Dendritic cell treated with granulocyte-macrophage colony-stimulating factor and Interleukin-4, amounts not matched to agents 40 ng/mL and 50 ng/mL, for 4 days (primary cell): ENCODE measurements around the gene GUCD1.

Source experiments
- H3K27ac Mint-ChIP-seq: one replicate; pipeline ENCODE4 v1.8.0; 2022; ENCODE audit warnings: mild to moderate bottlenecking, mixed read lengths
- H3K27me3 Mint-ChIP-seq: one replicate; pipeline ENCODE4 v1.8.0; 2022; ENCODE audit warnings: mild to moderate bottlenecking, mixed read lengths
- H3K36me3 Mint-ChIP-seq: one replicate; pipeline ENCODE4 v1.8.0; 2022; ENCODE audit warnings: low read depth, mixed read lengths
- H3K4me1 Mint-ChIP-seq: one replicate; pipeline ENCODE4 v1.8.0; 2022; ENCODE audit warnings: low read depth, mixed read lengths
- H3K4me3 Mint-ChIP-seq: one replicate; pipeline ENCODE4 v1.8.0; 2022; ENCODE audit warnings: mild to moderate bottlenecking, moderate library complexity, mixed read lengths
- H3K9me3 Mint-ChIP-seq: one replicate; pipeline ENCODE4 v1.8.0; 2022; ENCODE audit warnings: mixed read lengths
- intact Hi-C: fragments of 100-400 bp; cut with micrococcal nuclease; formaldehyde crosslinking; loops from one replicate; pipeline ENCODE4 v1.15.0; 2022

The GUCD1 gene

GRCh38 chr22:24503137-24503842 is 51.6 kb downstream of the GUCD1 start:
- Mint-ChIP-seq H3K4me1 (peaks cover 56% of the 10 kb centered on the region), H3K27me3 (peaks cover 11% of the 10 kb centered on the region), H3K27ac (peak overlapping the region; percentile 15), H3K4me3 (no peak overlapping the region), H3K36me3 (no peaks in the 10 kb centered on the region), H3K9me3 (no peaks in the 10 kb centered on the region)
- intact Hi-C loops, result loop anchor here (2.0 kb wide), 1 partner anchor 80 kb away; no protein-coding TSS in a partner anchor

- no peaks in the 10 kb centered on the region for H3K36me3 Mint-ChIP-seq
- H3K27ac Mint-ChIP-seq, result no peak overlapping the region
- peaks cover 63% of the 10 kb centered on the region for H3K4me1 Mint-ChIP-seq
- peaks cover 11% of the 10 kb centered on the region for H3K27me3 Mint-ChIP-seq
- H3K4me3 Mint-ChIP-seq, result no peak overlapping the region
- no peaks in the 10 kb centered on the region for H3K9me3 Mint-ChIP-seq
- intact Hi-C loops, result loop anchor here (2.0 kb wide), 1 partner anchor 80 kb away; no protein-coding TSS in a partner anchor
These were observed 52.4 kb downstream of the GUCD1 start for GRCh38 chr22:24502541-24502940.

- no peak overlapping the region for H3K4me3 Mint-ChIP-seq
- no peak overlapping the region for H3K27ac Mint-ChIP-seq
- no peaks in the 10 kb centered on the region for H3K9me3 Mint-ChIP-seq
- H3K4me1 Mint-ChIP-seq, result peaks cover 63% of the 10 kb centered on the region
- intact Hi-C loops, result loop anchor here (2.0 kb wide), 1 partner anchor 79 kb away; no protein-coding TSS in a partner anchor
- H3K27me3 Mint-ChIP-seq, result peaks cover 11% of the 10 kb centered on the region
- H3K36me3 Mint-ChIP-seq, result no peaks in the 10 kb centered on the region
These were observed 52.9 kb downstream of the GUCD1 start for GRCh38 chr22:24502034-24502433.

- Mint-ChIP-seq H3K27me3 (peaks cover 14% of the 10 kb centered on the region), H3K36me3 (no peaks in the 10 kb centered on the region), H3K4me1 (peaks cover 63% of the 10 kb centered on the region), H3K9me3 (no peaks in the 10 kb centered on the region), H3K4me3 (no peak overlapping the region), H3K27ac (no peak overlapping the region)
- intact Hi-C loops, result loop anchor here (2.0 kb wide), 1 partner anchor 79 kb away; no protein-coding TSS in a partner anchor
These were observed 53.5 kb downstream of the GUCD1 start for GRCh38 chr22:24501301-24502005.

GRCh38 chr22:24500277-24500820 is 54.6 kb downstream of the GUCD1 start:
- peaks cover 22% of the 10 kb centered on the region for H3K27me3 Mint-ChIP-seq
- H3K27ac Mint-ChIP-seq, result no peak overlapping the region
- H3K36me3 Mint-ChIP-seq, result no peaks in the 10 kb centered on the region
- no peak overlapping the region for H3K4me3 Mint-ChIP-seq
- intact Hi-C loops, result no loop called here
- H3K4me1 Mint-ChIP-seq, result peaks cover 59% of the 10 kb centered on the region
- H3K9me3 Mint-ChIP-seq, result no peaks in the 10 kb centered on the region

GRCh38 chr22:24499706-24500276 is 55.1 kb downstream of the GUCD1 start:
- peaks cover 28% of the 10 kb centered on the region for H3K27me3 Mint-ChIP-seq
- no peak overlapping the region for H3K4me3 Mint-ChIP-seq
- H3K36me3 Mint-ChIP-seq, result no peaks in the 10 kb centered on the region
- peaks cover 57% of the 10 kb centered on the region for H3K4me1 Mint-ChIP-seq
- intact Hi-C loops, result no loop called here
- H3K27ac Mint-ChIP-seq, result no peak overlapping the region
- H3K9me3 Mint-ChIP-seq, result no peaks in the 10 kb centered on the region

GRCh38 chr22:24498824-24499223 is 56.1 kb downstream of the GUCD1 start:
- no peaks in the 10 kb centered on the region for H3K36me3 Mint-ChIP-seq
- intact Hi-C loops, result no loop called here
- H3K4me3 Mint-ChIP-seq, result no peak overlapping the region
- no peaks in the 10 kb centered on the region for H3K9me3 Mint-ChIP-seq
- H3K4me1 Mint-ChIP-seq, result peaks cover 49% of the 10 kb centered on the region
- H3K27me3 Mint-ChIP-seq, result peaks cover 36% of the 10 kb centered on the region
- no peak overlapping the region for H3K27ac Mint-ChIP-seq

GRCh38 chr22:24497841-24498258 is 57.1 kb downstream of the GUCD1 start:
- peaks cover 39% of the 10 kb centered on the region for H3K4me1 Mint-ChIP-seq
- H3K36me3 Mint-ChIP-seq, result no peaks in the 10 kb centered on the region
- H3K27me3 Mint-ChIP-seq, result peaks cover 41% of the 10 kb centered on the region
- H3K27ac Mint-ChIP-seq, result no peak overlapping the region
- H3K4me3 Mint-ChIP-seq, result no peak overlapping the region
- intact Hi-C loops, result no loop called here
- H3K9me3 Mint-ChIP-seq, result no peaks in the 10 kb centered on the region

- intact Hi-C loops, result no loop called here
These were observed 58.3 kb downstream of the GUCD1 start for GRCh38 chr22:24496661-24497060.

GRCh38 chr22:24496234-24496633 is 58.7 kb downstream of the GUCD1 start:
- peaks cover 36% of the 10 kb centered on the region for H3K4me1 Mint-ChIP-seq
- intact Hi-C loops, result no loop called here
- no peak overlapping the region for H3K27ac Mint-ChIP-seq
- no peaks in the 10 kb centered on the region for H3K36me3 Mint-ChIP-seq
- no peak overlapping the region for H3K4me3 Mint-ChIP-seq
- no peaks in the 10 kb centered on the region for H3K9me3 Mint-ChIP-seq
- peaks cover 49% of the 10 kb centered on the region for H3K27me3 Mint-ChIP-seq

More at GRCh38 chr22:24496661-24497060, 58.3 kb downstream of the GUCD1 start:
- Mint-ChIP-seq H3K36me3 (no peaks in the 10 kb centered on the region), H3K27me3 (peaks cover 48% of the 10 kb centered on the region), H3K4me1 (peaks cover 36% of the 10 kb centered on the region), H3K4me3 (no peak overlapping the region), H3K9me3 (no peaks in the 10 kb centered on the region), H3K27ac (no peak overlapping the region)

- Mint-ChIP-seq H3K4me1 (peaks cover 36% of the 10 kb centered on the region), H3K36me3 (no peaks in the 10 kb centered on the region), H3K27me3 (peaks cover 50% of the 10 kb centered on the region), H3K27ac (no peak overlapping the region), H3K4me3 (no peak overlapping the region), H3K9me3 (no peaks in the 10 kb centered on the region)
- intact Hi-C loops, result no loop called here
These were observed 59.6 kb downstream of the GUCD1 start for GRCh38 chr22:24495365-24495675.

GRCh38 chr22:24494528-24495364 is 60.2 kb downstream of the GUCD1 start, which contains the start of gene UPB1:
Gene UPB1, plus strand, starts transcription at chr22:24495332. Its CDS starts 72 bp downstream, at chr22:24495404.
- intact Hi-C loops, result no loop called here
- no peaks in the 10 kb centered on the region for H3K36me3 Mint-ChIP-seq
- no peaks in the 10 kb centered on the region for H3K9me3 Mint-ChIP-seq
- peaks cover 36% of the 10 kb centered on the region for H3K4me1 Mint-ChIP-seq
- H3K27me3 Mint-ChIP-seq, result peaks cover 50% of the 10 kb centered on the region
- peak within 1 kb of the TSS; percentile 2 for H3K4me3 Mint-ChIP-seq
- no peak within 1 kb of the TSS for H3K27ac Mint-ChIP-seq

GRCh38 chr22:24494167-24494527 is 60.8 kb downstream of the GUCD1 start:
- Mint-ChIP-seq H3K9me3 (no peaks in the 10 kb centered on the region), H3K36me3 (no peaks in the 10 kb centered on the region), H3K27ac (no peak overlapping the region), H3K4me3 (peak overlapping the region; percentile 2), H3K4me1 (peaks cover 36% of the 10 kb centered on the region), H3K27me3 (peaks cover 46% of the 10 kb centered on the region)
- intact Hi-C loops, result no loop called here
